Mucosa of descending colon (tissue), 3 donors: ENCODE results near the gene MAST4. TPM values are rescaled to one million over a fixed set of nuclear protein-coding genes. Genes with fewer than 3 reads are reported as not detected.

Experiments used
- ATAC-seq: fragments of 200-7000 bp; cut with Tn5 transposase; one replicate; pipeline ENCODE4 v1.9.1; 2020; ENCODE audit warnings: mild to moderate bottlenecking, moderate library complexity
- DNase-seq, 3 donors: peaks; one replicate each; pipeline ENCODE4 v3.0.0-alpha.2; 2020
- H3K36me3 ChIP-seq: fragments of 200-600 bp; one replicate; pipeline ENCODE4 v1.8.0; 2021; ENCODE audit warnings: low read depth, mild to moderate bottlenecking
- H3K4me1 ChIP-seq: fragments of 200-600 bp; one replicate; pipeline ENCODE4 v1.8.0; 2021; ENCODE audit warnings: low read depth, mild to moderate bottlenecking
- H3K4me3 ChIP-seq: fragments of 200-600 bp; one replicate; pipeline ENCODE4 v1.8.0; 2021; ENCODE audit warnings: mild to moderate bottlenecking
- H3K9me3 ChIP-seq: fragments of 200-600 bp; one replicate; pipeline ENCODE4 v1.8.0; 2021; ENCODE audit warnings: mild to moderate bottlenecking
- intact Hi-C, 2 donors: fragments of 100-400 bp; cut with DNase I in 1 of 2; cut with micrococcal nuclease in 1 of 2; formaldehyde crosslinking; loops; one replicate each; pipeline versions ENCODE4 v1.11.0 to v1.11.1; 2022; cut with DNase I, micrococcal nuclease
- total RNA-seq, 3 donors: library from RNA; stranded (reverse); fragmentation: NEBNext Ultra II Directional in 2 of 3; extraction: Animal tissue kit (Norgen Biotek cat#: 25700) in 2 of 3; gene quantifications; one replicate each; pipeline versions ENCODE4 v1.2.1 to v1.2.4, GENCODE V29; 2021 to 2023
- TF ChIP-seq, protein P1 (sequence below): fragments of 200-600 bp; IDR thresholded peaks from one replicate; pipeline ENCODE4 v1.8.0; 2022; ENCODE audit warnings: antibody characterized with exemption, mild to moderate bottlenecking
- donor health status: DM: no; HTN: no; CAD: no; lungs with moderate emphysema.
- donor health status: DM: no; HTN: no; CAD: no.
- donor health status: DM: no; HTN: yes; CAD: no.

The MAST4 gene
- total RNA-seq, 3 donors from 2014 or later = 16.2 to 34.0 (median 22.5) TPM

DNA sequence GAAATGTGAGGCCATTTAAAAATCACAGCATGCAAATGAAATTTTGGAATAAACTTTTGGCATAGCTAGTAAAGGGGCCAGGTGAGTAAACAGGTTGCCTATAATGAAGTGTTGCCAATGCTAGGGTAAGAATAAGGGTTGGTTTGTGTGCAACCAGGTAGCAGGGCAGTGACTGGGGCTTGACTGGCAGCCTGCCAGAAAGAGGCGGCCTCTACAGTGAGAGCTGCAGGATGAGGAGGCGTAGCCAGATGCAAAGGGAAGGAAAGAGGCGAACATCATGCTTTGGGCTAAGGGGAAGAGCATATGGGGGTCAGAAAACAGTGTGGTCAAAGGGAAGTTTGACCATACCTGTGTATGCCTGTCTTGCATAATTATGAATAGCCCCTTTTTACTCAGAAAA, 70.6 kb downstream of the MAST4 start:
- Histone ChIP-seq H3K9me3 (no peaks in the 10 kb centered on the region), H3K4me1 (no peaks in the 10 kb centered on the region), H3K4me3 (no peak overlapping the region), H3K36me3 (no peaks in the 10 kb centered on the region)
- DNase-seq (peak in 2 of 3 donors; percentile 19 to 46), ATAC-seq (no peak)
- intact Hi-C loops = no loop called here
- TF ChIP-seq, protein P1, sequence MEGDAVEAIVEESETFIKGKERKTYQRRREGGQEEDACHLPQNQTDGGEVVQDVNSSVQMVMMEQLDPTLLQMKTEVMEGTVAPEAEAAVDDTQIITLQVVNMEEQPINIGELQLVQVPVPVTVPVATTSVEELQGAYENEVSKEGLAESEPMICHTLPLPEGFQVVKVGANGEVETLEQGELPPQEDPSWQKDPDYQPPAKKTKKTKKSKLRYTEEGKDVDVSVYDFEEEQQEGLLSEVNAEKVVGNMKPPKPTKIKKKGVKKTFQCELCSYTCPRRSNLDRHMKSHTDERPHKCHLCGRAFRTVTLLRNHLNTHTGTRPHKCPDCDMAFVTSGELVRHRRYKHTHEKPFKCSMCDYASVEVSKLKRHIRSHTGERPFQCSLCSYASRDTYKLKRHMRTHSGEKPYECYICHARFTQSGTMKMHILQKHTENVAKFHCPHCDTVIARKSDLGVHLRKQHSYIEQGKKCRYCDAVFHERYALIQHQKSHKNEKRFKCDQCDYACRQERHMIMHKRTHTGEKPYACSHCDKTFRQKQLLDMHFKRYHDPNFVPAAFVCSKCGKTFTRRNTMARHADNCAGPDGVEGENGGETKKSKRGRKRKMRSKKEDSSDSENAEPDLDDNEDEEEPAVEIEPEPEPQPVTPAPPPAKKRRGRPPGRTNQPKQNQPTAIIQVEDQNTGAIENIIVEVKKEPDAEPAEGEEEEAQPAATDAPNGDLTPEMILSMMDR = no peak

DNA sequence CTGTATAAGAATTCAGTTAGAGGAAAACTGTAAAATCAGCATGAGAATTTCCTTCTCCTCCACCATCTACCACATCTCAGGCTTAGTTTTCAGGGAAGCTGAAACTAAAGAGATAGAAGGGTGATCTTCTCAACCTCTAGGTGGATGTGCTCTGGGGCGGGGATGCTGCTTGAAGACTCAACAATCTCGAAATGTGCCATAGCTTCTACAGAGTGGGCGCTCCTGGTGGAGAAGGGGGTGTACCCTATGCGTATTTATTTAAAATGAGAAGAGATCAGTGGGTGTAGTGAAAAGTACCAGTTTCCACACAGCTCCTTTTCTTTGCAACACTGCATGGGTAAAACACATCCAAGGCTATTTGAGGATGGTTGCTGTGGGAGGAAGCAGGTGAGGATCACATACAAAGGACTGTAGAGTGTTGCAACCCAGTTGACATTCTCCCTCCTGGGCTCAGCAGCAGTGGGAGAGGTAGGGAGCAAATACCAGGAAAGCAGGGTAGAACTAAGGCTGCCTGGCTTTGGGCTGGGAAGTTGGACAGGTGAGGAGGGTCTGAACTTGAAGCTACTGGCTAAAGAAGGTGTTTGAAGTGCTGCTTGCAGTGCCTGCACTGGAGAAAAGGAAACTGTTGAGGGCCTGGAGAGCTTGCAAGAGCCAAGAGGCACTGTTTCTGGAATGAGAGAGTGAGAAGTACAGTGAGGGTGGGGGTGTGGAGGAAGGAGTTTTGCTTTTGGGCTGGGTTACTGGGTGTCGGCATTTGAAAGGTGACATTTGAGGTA, 73.1 kb downstream of the MAST4 start:
- no peak for ATAC-seq
- intact Hi-C loops = no loop called here

DNA sequence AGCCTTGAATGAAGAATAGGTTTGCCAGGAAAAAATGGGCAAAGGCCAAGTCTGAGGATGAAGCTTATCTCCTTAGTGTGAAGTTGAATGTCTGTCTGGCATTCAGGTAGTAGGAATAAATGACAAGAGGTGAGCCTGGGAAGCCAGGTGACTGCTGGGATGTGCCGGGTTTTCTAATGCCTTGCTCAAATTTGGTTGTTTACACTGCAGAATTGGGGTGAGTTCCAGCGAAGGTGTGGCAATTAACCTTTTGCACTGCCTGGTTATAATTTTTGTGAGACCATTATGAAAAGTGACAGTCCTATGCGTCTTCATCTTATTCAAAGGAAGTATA, 73.6 kb downstream of the MAST4 start:
- no peaks in the 10 kb centered on the region for H3K4me1 ChIP-seq
- no peak for DNase-seq
- H3K36me3 ChIP-seq = no peaks in the 10 kb centered on the region
- intact Hi-C loops = no loop called here
- TF ChIP-seq, protein P1 = no peak
- ATAC-seq = no peak
- no peaks in the 10 kb centered on the region for H3K9me3 ChIP-seq
- H3K4me3 ChIP-seq = no peak overlapping the region

More for the DNA sequence above, 73.1 kb downstream of the MAST4 start:
- Histone ChIP-seq H3K4me1 (no peaks in the 10 kb centered on the region), H3K9me3 (no peaks in the 10 kb centered on the region), H3K4me3 (no peak overlapping the region), H3K36me3 (no peaks in the 10 kb centered on the region)
- TF ChIP-seq, protein P1 = no peak
- DNase-seq = no peak

DNA sequence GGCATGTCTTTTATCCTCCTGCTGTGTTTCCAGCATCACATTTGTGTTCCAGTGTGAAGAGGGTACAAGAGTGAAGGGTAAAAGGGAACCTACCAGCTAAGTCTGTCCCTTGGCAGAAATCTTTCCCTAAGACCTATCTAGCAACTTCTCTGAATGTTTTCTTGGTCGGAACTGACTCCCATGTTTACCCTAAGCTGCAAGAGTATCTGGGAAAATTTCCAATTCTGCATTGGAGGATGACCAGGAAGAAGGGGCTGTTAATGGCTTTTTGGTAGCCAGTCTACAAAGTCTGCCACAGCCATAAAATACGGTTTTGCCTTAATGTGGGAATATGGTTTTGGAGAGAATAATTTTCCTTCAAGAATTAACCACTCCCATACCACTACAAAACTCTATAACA, 75.1 kb downstream of the MAST4 start:
- no peak for ATAC-seq
- no peaks in the 10 kb centered on the region for H3K9me3 ChIP-seq
- no peaks in the 10 kb centered on the region for H3K4me1 ChIP-seq
- no peak for DNase-seq
- TF ChIP-seq, protein P1 = no peak
- H3K4me3 ChIP-seq = no peak overlapping the region
- H3K36me3 ChIP-seq = no peaks in the 10 kb centered on the region
- intact Hi-C loops = no loop called here

DNA sequence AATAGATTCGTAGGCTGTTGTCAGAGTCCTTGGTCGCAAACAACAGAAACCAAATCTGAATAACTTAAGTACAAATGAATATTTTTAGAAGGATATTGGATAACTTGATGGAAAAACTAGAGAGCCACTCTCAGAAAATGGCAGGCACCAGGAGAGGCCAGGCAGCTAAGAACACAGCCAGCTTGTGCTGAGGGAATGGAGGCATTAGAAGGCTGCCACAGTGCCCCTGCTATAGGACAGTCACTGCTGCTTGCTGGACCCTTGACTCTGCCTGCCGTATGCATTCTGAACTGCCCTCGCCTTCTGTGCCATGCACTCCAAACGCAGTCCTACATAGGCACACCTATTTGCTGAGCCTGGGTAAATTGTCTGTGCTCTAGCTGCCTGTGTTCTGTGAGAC, 78.6 kb downstream of the MAST4 start:
- Histone ChIP-seq H3K4me3 (no peak overlapping the region), H3K36me3 (no peaks in the 10 kb centered on the region), H3K9me3 (no peaks in the 10 kb centered on the region), H3K4me1 (no peaks in the 10 kb centered on the region)
- no peak for DNase-seq
- TF ChIP-seq, protein P1 = no peak
- intact Hi-C loops = no loop called here
- no peak for ATAC-seq
